Thyroid gland (tissue), 4 donors: ENCODE data around the gene TYMS.

Source experiments
- POLR2A ChIP-seq, 2 donors: fragments of 450-650 bp; IDR thresholded peaks; one replicate each; pipeline ENCODE4 v1.6.1; 2017; ENCODE audit warnings: antibody characterized with exemption in 2 of 2, mild to moderate bottlenecking in 2 of 2, moderate library complexity in 1 of 2
- TF ChIP-seq, protein P1 (sequence below), 6 experiments: fragments of 200-600 bp in 3 of 6; fragments of 450-650 bp in 3 of 6; sonication (generic) in 3 of 6; IDR thresholded peaks; one replicate each; pipeline ENCODE4 v1.5.1; 2016 to 2019; ENCODE audit warnings: antibody characterized with exemption in 6 of 6, mild to moderate bottlenecking in 2 of 6, inconsistent platforms in 1 of 6, moderate library complexity in 1 of 6

GRCh38 chr18:685438-685837 lies 28.0 kb downstream of the TYMS start:
- TF ChIP-seq, protein P1, sequence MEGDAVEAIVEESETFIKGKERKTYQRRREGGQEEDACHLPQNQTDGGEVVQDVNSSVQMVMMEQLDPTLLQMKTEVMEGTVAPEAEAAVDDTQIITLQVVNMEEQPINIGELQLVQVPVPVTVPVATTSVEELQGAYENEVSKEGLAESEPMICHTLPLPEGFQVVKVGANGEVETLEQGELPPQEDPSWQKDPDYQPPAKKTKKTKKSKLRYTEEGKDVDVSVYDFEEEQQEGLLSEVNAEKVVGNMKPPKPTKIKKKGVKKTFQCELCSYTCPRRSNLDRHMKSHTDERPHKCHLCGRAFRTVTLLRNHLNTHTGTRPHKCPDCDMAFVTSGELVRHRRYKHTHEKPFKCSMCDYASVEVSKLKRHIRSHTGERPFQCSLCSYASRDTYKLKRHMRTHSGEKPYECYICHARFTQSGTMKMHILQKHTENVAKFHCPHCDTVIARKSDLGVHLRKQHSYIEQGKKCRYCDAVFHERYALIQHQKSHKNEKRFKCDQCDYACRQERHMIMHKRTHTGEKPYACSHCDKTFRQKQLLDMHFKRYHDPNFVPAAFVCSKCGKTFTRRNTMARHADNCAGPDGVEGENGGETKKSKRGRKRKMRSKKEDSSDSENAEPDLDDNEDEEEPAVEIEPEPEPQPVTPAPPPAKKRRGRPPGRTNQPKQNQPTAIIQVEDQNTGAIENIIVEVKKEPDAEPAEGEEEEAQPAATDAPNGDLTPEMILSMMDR (IDR thresholded peaks at IDR 0.05): no peak
- TF ChIP-seq POLR2A (IDR thresholded peaks at IDR 0.05): no peak
